Spleen (tissue), 7 donors: ENCODE measurements around the gene COL25A1.

Experiments used
- CTCF ChIP-seq, 11 experiments: fragments of 200-600 bp in 7 of 11; fragments of 450-650 bp in 4 of 11; sonication (generic) in 4 of 11; IDR thresholded peaks in 8 of 11; conservative IDR thresholded peaks in 3 of 11; 1 replicate in 7 of 11; 2 replicates in 4 of 11; pipeline versions ENCODE4 v1.4.0 to v1.8.0; 2016 to 2021; ENCODE audit warnings: antibody characterized with exemption in 11 of 11, inconsistent platforms in 4 of 11, mild to moderate bottlenecking in 1 of 11
- POLR2A ChIP-seq, 3 donors: fragments of 450-650 bp; IDR thresholded peaks; one replicate each; pipeline ENCODE4 v1.5.1; 2017; ENCODE audit warnings: antibody characterized with exemption in 3 of 3, mild to moderate bottlenecking in 1 of 3
- POLR2AphosphoS5 ChIP-seq, 3 donors: sonication (generic); formaldehyde crosslinking; IDR thresholded peaks; one replicate each; pipeline ENCODE4 v1.5.1; 2017; ENCODE audit warnings: antibody characterized with exemption in 3 of 3
- donor health status: DM: no; HTN: no; CAD: no; lungs with moderate emphysema.
- donor health status: DM: no; HTN: no; CAD: no.
- donor health status: DM: no; HTN: no; CAD: no.

DNA sequence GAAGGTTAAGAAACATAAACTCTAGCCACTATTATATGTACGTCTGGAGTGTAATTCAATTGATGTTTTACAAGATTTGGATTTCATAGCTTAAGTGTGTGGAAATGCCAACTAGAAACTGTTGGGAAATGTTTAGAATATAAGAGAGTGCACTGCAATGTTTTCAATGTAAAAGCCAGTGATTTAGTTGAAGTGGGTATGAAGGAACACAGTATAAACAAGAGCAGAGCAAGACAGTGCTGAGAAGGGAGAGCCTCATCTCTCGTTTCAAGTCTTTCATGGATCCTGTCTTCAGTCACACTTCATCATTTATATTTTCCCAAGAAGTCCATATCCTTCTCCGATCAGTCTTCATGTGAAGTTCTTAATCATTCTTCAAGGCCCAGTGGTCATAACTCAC is 375.7 kb downstream of the COL25A1 start:
- TF ChIP-seq POLR2A (IDR thresholded peaks at IDR 0.05) (no peak), CTCF (IDR thresholded peaks at IDR 0.05 in 8 of 11, conservative IDR thresholded peaks at IDR 0.05 in 3 of 11) (no peak), POLR2AphosphoS5 (IDR thresholded peaks at IDR 0.05) (no peak)
